Measurements from ENCODE around the gene ZNF780B.

DNA sequence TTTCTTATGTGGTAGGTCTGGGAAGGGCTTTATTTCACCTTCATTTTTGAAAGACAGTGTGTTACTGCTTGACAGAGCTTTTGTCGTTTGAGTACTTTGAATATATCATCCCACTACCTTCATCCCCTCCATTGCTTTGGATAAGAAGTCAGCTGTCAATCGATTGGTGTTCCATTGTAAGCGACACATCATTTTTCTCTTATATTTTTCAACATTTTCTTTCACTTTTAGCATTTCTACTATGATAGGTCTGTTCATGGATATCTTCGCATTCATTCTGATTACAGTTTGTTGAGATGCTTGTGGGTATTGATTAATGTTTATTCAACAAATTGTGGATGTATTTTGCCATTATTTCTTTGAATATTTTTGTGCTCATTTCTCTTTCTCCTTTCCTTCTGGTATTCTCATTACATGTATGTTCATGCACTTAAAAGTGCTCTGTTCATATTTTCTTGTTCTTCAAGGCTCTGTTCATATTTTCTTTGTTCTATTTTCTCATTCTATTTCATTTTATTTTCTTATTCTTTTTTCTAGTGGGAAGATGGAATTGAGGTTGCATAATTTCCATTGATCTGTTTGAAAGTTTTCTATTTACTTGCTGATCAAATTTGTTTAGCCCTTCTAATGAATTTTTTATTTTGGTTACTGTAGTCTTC, 30.0 kb downstream of the ZNF780B start:
- TF ChIP-seq, protein P1, sequence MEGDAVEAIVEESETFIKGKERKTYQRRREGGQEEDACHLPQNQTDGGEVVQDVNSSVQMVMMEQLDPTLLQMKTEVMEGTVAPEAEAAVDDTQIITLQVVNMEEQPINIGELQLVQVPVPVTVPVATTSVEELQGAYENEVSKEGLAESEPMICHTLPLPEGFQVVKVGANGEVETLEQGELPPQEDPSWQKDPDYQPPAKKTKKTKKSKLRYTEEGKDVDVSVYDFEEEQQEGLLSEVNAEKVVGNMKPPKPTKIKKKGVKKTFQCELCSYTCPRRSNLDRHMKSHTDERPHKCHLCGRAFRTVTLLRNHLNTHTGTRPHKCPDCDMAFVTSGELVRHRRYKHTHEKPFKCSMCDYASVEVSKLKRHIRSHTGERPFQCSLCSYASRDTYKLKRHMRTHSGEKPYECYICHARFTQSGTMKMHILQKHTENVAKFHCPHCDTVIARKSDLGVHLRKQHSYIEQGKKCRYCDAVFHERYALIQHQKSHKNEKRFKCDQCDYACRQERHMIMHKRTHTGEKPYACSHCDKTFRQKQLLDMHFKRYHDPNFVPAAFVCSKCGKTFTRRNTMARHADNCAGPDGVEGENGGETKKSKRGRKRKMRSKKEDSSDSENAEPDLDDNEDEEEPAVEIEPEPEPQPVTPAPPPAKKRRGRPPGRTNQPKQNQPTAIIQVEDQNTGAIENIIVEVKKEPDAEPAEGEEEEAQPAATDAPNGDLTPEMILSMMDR (IDR thresholded peaks at IDR 0.05; ENCODE audit: low read length) = no peak
- no peak for TF ChIP-seq EZH2 (IDR thresholded peaks at IDR 0.05; ENCODE audit: borderline replicate concordance, low read length)
